ENCODE data around the gene HTR3E.

DNA sequence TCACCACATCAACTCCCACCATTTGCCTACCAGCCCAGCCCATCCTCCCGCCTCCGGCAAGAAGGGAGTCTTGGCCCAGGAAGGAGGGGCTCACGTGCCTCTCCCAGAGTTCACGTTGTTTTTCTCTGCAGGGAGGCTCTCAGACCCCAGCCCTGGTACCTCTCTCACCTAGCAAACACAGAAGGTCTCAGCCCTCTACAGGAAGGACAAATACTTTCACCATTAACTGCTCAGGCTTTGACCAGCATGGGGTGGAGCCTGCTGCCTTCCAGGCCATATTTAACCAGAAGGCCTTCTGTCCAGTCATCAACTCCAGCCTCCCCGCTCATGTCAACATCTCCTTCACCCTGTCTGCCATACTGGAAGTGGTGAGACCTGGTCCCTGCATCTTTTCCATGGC lies 19.0 kb upstream of the HTR3E start:
- TF ChIP-seq, protein P1, sequence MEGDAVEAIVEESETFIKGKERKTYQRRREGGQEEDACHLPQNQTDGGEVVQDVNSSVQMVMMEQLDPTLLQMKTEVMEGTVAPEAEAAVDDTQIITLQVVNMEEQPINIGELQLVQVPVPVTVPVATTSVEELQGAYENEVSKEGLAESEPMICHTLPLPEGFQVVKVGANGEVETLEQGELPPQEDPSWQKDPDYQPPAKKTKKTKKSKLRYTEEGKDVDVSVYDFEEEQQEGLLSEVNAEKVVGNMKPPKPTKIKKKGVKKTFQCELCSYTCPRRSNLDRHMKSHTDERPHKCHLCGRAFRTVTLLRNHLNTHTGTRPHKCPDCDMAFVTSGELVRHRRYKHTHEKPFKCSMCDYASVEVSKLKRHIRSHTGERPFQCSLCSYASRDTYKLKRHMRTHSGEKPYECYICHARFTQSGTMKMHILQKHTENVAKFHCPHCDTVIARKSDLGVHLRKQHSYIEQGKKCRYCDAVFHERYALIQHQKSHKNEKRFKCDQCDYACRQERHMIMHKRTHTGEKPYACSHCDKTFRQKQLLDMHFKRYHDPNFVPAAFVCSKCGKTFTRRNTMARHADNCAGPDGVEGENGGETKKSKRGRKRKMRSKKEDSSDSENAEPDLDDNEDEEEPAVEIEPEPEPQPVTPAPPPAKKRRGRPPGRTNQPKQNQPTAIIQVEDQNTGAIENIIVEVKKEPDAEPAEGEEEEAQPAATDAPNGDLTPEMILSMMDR (IDR thresholded peaks at IDR 0.05 in 4 of 5, conservative IDR thresholded peaks at IDR 0.05 in 1 of 5), result no peak
- no peak for TF ChIP-seq POLR2A (IDR thresholded peaks at IDR 0.05)
